ENCODE data around the gene NLRX1. TPM values are rescaled to one million over a fixed set of nuclear protein-coding genes. Genes with fewer than 3 reads are reported as not detected.

NLRX1 gene
- total and polyA plus RNA-seq, 4 donors, result 4.2 to 12.0 (median 10.4) TPM

DNA sequence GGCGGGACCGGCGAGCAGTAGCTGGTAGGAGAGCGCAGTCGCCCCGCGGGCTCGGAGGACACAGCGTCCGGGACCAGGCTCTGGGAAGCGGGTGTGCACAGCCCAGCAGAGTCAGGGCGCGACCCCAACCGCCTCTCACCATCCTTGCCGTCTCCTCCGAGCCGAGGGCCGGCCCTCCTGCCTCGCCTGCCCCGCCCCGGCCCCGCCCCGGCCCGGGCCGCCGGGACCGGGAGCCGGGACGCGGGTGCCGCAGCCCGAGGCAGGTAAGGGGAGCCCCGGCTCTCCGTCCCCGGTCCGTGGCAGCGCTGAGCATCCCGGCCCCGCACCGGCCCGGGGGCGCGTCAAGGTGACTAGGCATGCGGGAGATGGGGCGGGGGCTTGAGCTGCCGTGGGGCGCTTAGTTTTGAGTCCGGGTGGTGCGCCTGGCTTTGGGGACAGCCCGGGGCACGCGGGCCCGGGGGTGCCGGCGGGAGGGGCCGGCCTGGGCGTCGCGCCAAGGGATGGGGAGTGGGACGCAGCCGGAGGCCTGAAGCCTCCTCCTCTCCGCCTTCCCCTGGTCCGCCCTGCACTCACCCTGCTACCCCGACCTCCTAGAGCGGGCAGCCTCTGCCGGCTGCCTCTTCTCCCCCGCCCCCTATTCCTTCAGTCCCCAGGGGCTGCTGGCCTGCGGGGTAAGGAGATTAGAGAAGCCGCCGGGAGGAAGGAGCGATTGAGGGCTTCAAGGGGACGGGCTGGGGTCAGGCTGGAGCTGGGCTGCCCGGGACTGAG lies 19.3 kb upstream of the NLRX1 start, which contains the start of gene ABCG4:
TSS of gene ABCG4 (plus strand) at position 35 of the 768 bp plus-strand sequence. CDS start 914 bp downstream, outside the sequence.
- TF ChIP-seq SP1 (IDR thresholded peaks at IDR 0.05), result no peak
- TF ChIP-seq JUND (IDR thresholded peaks at IDR 0.05), result no peak
- TF ChIP-seq, protein P1, sequence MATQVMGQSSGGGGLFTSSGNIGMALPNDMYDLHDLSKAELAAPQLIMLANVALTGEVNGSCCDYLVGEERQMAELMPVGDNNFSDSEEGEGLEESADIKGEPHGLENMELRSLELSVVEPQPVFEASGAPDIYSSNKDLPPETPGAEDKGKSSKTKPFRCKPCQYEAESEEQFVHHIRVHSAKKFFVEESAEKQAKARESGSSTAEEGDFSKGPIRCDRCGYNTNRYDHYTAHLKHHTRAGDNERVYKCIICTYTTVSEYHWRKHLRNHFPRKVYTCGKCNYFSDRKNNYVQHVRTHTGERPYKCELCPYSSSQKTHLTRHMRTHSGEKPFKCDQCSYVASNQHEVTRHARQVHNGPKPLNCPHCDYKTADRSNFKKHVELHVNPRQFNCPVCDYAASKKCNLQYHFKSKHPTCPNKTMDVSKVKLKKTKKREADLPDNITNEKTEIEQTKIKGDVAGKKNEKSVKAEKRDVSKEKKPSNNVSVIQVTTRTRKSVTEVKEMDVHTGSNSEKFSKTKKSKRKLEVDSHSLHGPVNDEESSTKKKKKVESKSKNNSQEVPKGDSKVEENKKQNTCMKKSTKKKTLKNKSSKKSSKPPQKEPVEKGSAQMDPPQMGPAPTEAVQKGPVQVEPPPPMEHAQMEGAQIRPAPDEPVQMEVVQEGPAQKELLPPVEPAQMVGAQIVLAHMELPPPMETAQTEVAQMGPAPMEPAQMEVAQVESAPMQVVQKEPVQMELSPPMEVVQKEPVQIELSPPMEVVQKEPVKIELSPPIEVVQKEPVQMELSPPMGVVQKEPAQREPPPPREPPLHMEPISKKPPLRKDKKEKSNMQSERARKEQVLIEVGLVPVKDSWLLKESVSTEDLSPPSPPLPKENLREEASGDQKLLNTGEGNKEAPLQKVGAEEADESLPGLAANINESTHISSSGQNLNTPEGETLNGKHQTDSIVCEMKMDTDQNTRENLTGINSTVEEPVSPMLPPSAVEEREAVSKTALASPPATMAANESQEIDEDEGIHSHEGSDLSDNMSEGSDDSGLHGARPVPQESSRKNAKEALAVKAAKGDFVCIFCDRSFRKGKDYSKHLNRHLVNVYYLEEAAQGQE (IDR thresholded peaks at IDR 0.05), result no peak
- no peak for TF ChIP-seq TAF1 (conservative IDR thresholded peaks at IDR 0.05)
- no peak for TF ChIP-seq RAD21 (IDR thresholded peaks at IDR 0.05)
- TF ChIP-seq, protein P2, sequence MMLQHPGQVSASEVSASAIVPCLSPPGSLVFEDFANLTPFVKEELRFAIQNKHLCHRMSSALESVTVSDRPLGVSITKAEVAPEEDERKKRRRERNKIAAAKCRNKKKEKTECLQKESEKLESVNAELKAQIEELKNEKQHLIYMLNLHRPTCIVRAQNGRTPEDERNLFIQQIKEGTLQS (IDR thresholded peaks at IDR 0.05), result no peak
- no peak for TF ChIP-seq FOXA1 (IDR thresholded peaks at IDR 0.05)
- no peak for TF ChIP-seq GABPA (IDR thresholded peaks at IDR 0.05 in 1 of 2, conservative IDR thresholded peaks at IDR 0.05 in 1 of 2)
- no peak for TF ChIP-seq YY1 (IDR thresholded peaks at IDR 0.05)
- TF ChIP-seq RXRA (IDR thresholded peaks at IDR 0.05), result no peak
- no peak for TF ChIP-seq EGR1 (IDR thresholded peaks at IDR 0.05; ENCODE audit: low read depth in 2 of 2)
- TF ChIP-seq, protein P3, sequence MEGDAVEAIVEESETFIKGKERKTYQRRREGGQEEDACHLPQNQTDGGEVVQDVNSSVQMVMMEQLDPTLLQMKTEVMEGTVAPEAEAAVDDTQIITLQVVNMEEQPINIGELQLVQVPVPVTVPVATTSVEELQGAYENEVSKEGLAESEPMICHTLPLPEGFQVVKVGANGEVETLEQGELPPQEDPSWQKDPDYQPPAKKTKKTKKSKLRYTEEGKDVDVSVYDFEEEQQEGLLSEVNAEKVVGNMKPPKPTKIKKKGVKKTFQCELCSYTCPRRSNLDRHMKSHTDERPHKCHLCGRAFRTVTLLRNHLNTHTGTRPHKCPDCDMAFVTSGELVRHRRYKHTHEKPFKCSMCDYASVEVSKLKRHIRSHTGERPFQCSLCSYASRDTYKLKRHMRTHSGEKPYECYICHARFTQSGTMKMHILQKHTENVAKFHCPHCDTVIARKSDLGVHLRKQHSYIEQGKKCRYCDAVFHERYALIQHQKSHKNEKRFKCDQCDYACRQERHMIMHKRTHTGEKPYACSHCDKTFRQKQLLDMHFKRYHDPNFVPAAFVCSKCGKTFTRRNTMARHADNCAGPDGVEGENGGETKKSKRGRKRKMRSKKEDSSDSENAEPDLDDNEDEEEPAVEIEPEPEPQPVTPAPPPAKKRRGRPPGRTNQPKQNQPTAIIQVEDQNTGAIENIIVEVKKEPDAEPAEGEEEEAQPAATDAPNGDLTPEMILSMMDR (IDR thresholded peaks at IDR 0.05; ENCODE audit: low read depth, low read length, missing input control), result no peak
- TF ChIP-seq, protein P4, sequence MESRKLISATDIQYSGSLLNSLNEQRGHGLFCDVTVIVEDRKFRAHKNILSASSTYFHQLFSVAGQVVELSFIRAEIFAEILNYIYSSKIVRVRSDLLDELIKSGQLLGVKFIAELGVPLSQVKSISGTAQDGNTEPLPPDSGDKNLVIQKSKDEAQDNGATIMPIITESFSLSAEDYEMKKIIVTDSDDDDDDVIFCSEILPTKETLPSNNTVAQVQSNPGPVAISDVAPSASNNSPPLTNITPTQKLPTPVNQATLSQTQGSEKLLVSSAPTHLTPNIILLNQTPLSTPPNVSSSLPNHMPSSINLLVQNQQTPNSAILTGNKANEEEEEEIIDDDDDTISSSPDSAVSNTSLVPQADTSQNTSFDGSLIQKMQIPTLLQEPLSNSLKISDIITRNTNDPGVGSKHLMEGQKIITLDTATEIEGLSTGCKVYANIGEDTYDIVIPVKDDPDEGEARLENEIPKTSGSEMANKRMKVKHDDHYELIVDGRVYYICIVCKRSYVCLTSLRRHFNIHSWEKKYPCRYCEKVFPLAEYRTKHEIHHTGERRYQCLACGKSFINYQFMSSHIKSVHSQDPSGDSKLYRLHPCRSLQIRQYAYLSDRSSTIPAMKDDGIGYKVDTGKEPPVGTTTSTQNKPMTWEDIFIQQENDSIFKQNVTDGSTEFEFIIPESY (IDR thresholded peaks at IDR 0.05), result no peak
- H3K27ac ChIP-seq (ENCODE audit: low read depth in 1 of 2, low read length in 2 of 2), result no peak within 1 kb of the TSS
- 2% methylated on average over 73 of the region's 73 CpGs for WGBS
- no peaks in the 10 kb centered on the region for H3K9me3 ChIP-seq (ENCODE audit: control insufficient read depth in 4 of 4, low read length in 3 of 4)
- no peak within 1 kb of the TSS for H3K9ac ChIP-seq (ENCODE audit: low read depth in 1 of 2, low read length in 2 of 2)
- H3K36me3 ChIP-seq (ENCODE audit: control insufficient read depth in 4 of 4, insufficient read depth in 3 of 4, low read depth in 1 of 4, low read length in 3 of 4), result no peaks in the 10 kb centered on the region
- DNase-seq (ENCODE audit: low spot score), result no peak
- H3K4me1 ChIP-seq (ENCODE audit: control insufficient read depth in 4 of 4, insufficient read depth in 4 of 4, low read length in 3 of 4), result peaks cover 2 to 16% (median 11%) of the 10 kb centered on the region in 4 donors
- peak within 1 kb of the TSS in 2 of 3 donors; percentile 16 to 62 for H3K4me3 ChIP-seq (ENCODE audit: low read depth in 1 of 3, low read length in 3 of 3)
- H3K27me3 ChIP-seq (ENCODE audit: control insufficient read depth in 4 of 4, insufficient read depth in 4 of 4, low read length in 3 of 4), result peaks cover 0 to 4% (median 0%) of the 10 kb centered on the region in 4 donors

DNA sequence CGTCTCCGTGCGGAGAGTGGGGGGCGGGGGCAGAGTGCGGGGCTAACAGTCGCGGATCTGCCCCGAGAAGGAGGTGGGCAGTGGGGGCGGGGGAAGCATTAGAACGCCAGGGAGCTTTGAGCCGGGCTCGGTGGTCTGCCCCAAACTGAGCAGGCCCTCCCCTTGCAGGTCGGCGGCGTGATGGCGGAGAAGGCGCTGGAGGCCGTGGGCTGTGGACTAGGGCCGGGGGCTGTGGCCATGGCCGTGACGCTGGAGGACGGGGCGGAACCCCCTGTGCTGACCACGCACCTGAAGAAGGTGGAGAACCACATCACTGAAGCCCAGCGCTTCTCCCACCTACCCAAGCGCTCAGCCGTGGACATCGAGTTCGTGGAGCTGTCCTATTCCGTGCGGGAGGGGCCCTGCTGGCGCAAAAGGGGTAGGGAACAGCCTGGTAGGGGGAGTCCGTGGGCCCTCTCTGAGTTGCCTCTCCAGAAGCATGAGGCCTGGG lies 18.7 kb upstream of the NLRX1 start:
- TF ChIP-seq EGR1 (IDR thresholded peaks at IDR 0.05; ENCODE audit: low read depth in 2 of 2) (no peak), FOXA2 (IDR thresholded peaks at IDR 0.05) (no peak), HNF4A (conservative IDR thresholded peaks at IDR 0.05) (no peak), RXRA (IDR thresholded peaks at IDR 0.05) (no peak), NR2F2 (IDR thresholded peaks at IDR 0.05) (no peak)
- TF ChIP-seq, protein P2 (IDR thresholded peaks at IDR 0.05), result no peak
- Histone ChIP-seq H3K27ac (ENCODE audit: low read depth in 1 of 2, low read length in 2 of 2) (no peak overlapping the region), H3K4me1 (ENCODE audit: control insufficient read depth in 4 of 4, insufficient read depth in 4 of 4, low read length in 3 of 4) (peaks cover 2 to 16% (median 11%) of the 10 kb centered on the region in 4 donors), H3K4me3 (ENCODE audit: low read depth in 1 of 3, low read length in 3 of 3) (peak overlapping the region in 1 of 3 donors; percentile 62), H3K9me3 (ENCODE audit: control insufficient read depth in 4 of 4, low read length in 3 of 4) (no peaks in the 10 kb centered on the region), H3K27me3 (ENCODE audit: control insufficient read depth in 4 of 4, insufficient read depth in 4 of 4, low read length in 3 of 4) (peaks cover 0 to 4% (median 0%) of the 10 kb centered on the region in 4 donors), H3K36me3 (ENCODE audit: control insufficient read depth in 4 of 4, insufficient read depth in 3 of 4, low read depth in 1 of 4, low read length in 3 of 4) (no peaks in the 10 kb centered on the region), H3K9ac (ENCODE audit: low read depth in 1 of 2, low read length in 2 of 2) (no peak overlapping the region)
- WGBS, result 28% methylated on average over 33 of the region's 33 CpGs
- no peak for DNase-seq (ENCODE audit: low spot score)

Measured in liver (tissue), 9 donors.